GM12878 (cell line): ENCODE results near the gene GOLGA8A.
"Not testable (repeated sequence)": the region's sequence is repeated elsewhere in the genome, so short reads cannot be mapped to it uniquely, and the experiment has no call there.

Source experiments
- BHLHE40 ChIP-seq, 2 experiments: fragments of 450-650 bp in 1 of 2; IDR thresholded peaks; 2 replicates each; pipeline ENCODE4 v1.6.1; 2011 to 2017; ENCODE audit warnings: low read depth in 2 of 2, borderline replicate concordance in 1 of 2, improper control_type of control experiment in 1 of 2, low read length in 1 of 2, mild to moderate bottlenecking in 1 of 2
- BMI1 ChIP-seq: fragments of 450-650 bp; IDR thresholded peaks from 2 replicates; pipeline ENCODE4 v1.6.1; 2016; ENCODE audit warnings: mild to moderate bottlenecking, moderate library complexity, borderline replicate concordance
- EGR1 ChIP-seq, 2 experiments: IDR thresholded peaks; 1 replicate in 1 of 2; 2 replicates in 1 of 2; pipeline ENCODE4 v1.6.1; 2011 to 2012; ENCODE audit warnings: low read depth in 2 of 2, low read length in 2 of 2, borderline replicate concordance in 1 of 2, mild to moderate bottlenecking in 1 of 2, moderate library complexity in 1 of 2
- HDGF ChIP-seq: fragments of 450-650 bp; IDR thresholded peaks from 2 replicates; pipeline ENCODE4 v1.6.1; 2016; ENCODE audit warnings: antibody characterized with exemption
- MXI1 ChIP-seq: fragments of 150-350 bp; IDR thresholded peaks from 2 replicates; pipeline ENCODE4 v1.6.1; 2011; ENCODE audit warnings: low read depth, mild to moderate bottlenecking, inconsistent platforms, low read length, improper control_type of control experiment
- POLR2A ChIP-seq: IDR thresholded peaks from 2 replicates; pipeline ENCODE4 v1.6.1; 2011; ENCODE audit warnings: low read depth, mild to moderate bottlenecking, low read length
- POLR2AphosphoS2 ChIP-seq: IDR thresholded peaks from 2 replicates; pipeline ENCODE4 v1.6.1; 2011; ENCODE audit warnings: low read depth, mild to moderate bottlenecking, low read length, improper control_type of control experiment, moderate library complexity
- POLR2AphosphoS5 ChIP-seq: IDR thresholded peaks from 2 replicates; pipeline ENCODE4 v1.6.1; 2011; ENCODE audit warnings: mild to moderate bottlenecking, low read length, inconsistent platforms
- RAD21 ChIP-seq: IDR thresholded peaks from 2 replicates; pipeline ENCODE4 v1.6.1; 2011; ENCODE audit warnings: mild to moderate bottlenecking, low read depth, low read length, moderate library complexity; ENCODE audit not compliant: insufficient read depth
- SMC3 ChIP-seq: IDR thresholded peaks from 2 replicates; pipeline ENCODE4 v1.6.1; 2011; ENCODE audit warnings: low read length, improper control_type of control experiment, borderline replicate concordance
- TAF1 ChIP-seq: IDR thresholded peaks from 2 replicates; pipeline ENCODE4 v1.6.1; 2011; ENCODE audit warnings: mild to moderate bottlenecking, low read depth, low read length, borderline replicate concordance
- TF ChIP-seq, protein P1 (sequence below): fragments of 450-650 bp; formaldehyde crosslinking; IDR thresholded peaks from 2 replicates; pipeline ENCODE4 v1.5.0; 2022; ENCODE audit warnings: mild to moderate bottlenecking, missing genetic modification characterization
- TF ChIP-seq, protein P2 (sequence below), 3 experiments: IDR thresholded peaks in 2 of 3; conservative IDR thresholded peaks in 1 of 3; 2 replicates each; pipeline ENCODE4 v1.5.1; 2011; ENCODE audit warnings: low read depth in 3 of 3, low read length in 3 of 3, mild to moderate bottlenecking in 3 of 3, control low read depth in 2 of 3, moderate library complexity in 2 of 3, inconsistent platforms in 1 of 3, mixed read lengths in 1 of 3; ENCODE audit not compliant: control insufficient read depth in 2 of 3, insufficient read depth in 1 of 3; ENCODE audit errors: extremely low read depth in 1 of 3

DNA sequence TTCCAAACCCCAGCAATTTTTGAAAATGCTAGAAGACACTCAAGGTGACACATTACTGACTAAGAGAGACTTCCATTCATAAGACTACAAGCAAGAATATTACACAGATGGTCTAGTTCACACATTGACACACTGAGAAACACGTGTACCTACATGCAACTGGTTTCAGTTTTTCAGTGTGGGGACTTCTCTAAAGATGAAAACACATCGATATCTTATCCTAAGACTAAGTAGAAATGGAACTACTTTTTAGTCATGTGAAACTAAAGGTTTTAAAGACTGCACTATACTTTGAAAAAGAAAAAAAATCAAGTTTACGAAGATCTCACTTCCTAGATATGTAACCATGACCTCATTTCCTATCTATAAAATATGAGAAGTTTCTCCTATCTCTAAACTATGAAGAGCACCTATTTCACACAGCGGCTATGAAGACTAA, 34.4 kb downstream of the GOLGA8A start:
- not testable (repeated sequence) for TF ChIP-seq TAF1; POLR2A; HDGF; BHLHE40 (IDR thresholded peaks at IDR 0.05; ENCODE audit: borderline replicate concordance in 1 of 2, low read depth in 2 of 2, low read length in 1 of 2); SMC3; BMI1; EGR1 (IDR thresholded peaks at IDR 0.05; ENCODE audit: borderline replicate concordance in 1 of 2, low read depth in 2 of 2, low read length in 2 of 2); MXI1; POLR2AphosphoS2; RAD21; POLR2AphosphoS5
- TF ChIP-seq, protein P1, sequence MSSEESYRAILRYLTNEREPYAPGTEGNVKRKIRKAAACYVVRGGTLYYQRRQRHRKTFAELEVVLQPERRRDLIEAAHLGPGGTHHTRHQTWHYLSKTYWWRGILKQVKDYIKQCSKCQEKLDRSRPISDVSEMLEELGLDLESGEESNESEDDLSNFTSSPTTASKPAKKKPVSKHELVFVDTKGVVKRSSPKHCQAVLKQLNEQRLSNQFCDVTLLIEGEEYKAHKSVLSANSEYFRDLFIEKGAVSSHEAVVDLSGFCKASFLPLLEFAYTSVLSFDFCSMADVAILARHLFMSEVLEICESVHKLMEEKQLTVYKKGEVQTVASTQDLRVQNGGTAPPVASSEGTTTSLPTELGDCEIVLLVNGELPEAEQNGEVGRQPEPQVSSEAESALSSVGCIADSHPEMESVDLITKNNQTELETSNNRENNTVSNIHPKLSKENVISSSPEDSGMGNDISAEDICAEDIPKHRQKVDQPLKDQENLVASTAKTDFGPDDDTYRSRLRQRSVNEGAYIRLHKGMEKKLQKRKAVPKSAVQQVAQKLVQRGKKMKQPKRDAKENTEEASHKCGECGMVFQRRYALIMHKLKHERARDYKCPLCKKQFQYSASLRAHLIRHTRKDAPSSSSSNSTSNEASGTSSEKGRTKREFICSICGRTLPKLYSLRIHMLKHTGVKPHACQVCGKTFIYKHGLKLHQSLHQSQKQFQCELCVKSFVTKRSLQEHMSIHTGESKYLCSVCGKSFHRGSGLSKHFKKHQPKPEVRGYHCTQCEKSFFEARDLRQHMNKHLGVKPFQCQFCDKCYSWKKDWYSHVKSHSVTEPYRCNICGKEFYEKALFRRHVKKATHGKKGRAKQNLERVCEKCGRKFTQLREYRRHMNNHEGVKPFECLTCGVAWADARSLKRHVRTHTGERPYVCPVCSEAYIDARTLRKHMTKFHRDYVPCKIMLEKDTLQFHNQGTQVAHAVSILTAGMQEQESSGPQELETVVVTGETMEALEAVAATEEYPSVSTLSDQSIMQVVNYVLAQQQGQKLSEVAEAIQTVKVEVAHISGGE (CRISPR knock-in tag), result not testable (repeated sequence)
- TF ChIP-seq, protein P2, sequence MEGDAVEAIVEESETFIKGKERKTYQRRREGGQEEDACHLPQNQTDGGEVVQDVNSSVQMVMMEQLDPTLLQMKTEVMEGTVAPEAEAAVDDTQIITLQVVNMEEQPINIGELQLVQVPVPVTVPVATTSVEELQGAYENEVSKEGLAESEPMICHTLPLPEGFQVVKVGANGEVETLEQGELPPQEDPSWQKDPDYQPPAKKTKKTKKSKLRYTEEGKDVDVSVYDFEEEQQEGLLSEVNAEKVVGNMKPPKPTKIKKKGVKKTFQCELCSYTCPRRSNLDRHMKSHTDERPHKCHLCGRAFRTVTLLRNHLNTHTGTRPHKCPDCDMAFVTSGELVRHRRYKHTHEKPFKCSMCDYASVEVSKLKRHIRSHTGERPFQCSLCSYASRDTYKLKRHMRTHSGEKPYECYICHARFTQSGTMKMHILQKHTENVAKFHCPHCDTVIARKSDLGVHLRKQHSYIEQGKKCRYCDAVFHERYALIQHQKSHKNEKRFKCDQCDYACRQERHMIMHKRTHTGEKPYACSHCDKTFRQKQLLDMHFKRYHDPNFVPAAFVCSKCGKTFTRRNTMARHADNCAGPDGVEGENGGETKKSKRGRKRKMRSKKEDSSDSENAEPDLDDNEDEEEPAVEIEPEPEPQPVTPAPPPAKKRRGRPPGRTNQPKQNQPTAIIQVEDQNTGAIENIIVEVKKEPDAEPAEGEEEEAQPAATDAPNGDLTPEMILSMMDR (IDR thresholded peaks at IDR 0.05 in 2 of 3, conservative IDR thresholded peaks at IDR 0.05 in 1 of 3; ENCODE audit: control insufficient read depth in 2 of 3, extremely low read depth in 1 of 3, insufficient read depth in 1 of 3, low read depth in 3 of 3, low read length in 3 of 3), result not testable (repeated sequence)
